Stimulated activated CD4-positive, alpha-beta T cell treated with anti-CD3 and anti-CD28 coated beads, Interleukin-2, amount 100 ng/mL, for 24 hours (primary cell): ENCODE data around the gene SPRR4.

Experiments used
- DNase-seq, 2 donors: peaks; one replicate each; pipeline ENCODE4 v3.0.0-alpha.2; 2020

Gene SPRR4, protein sequence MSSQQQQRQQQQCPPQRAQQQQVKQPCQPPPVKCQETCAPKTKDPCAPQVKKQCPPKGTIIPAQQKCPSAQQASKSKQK

DNA sequence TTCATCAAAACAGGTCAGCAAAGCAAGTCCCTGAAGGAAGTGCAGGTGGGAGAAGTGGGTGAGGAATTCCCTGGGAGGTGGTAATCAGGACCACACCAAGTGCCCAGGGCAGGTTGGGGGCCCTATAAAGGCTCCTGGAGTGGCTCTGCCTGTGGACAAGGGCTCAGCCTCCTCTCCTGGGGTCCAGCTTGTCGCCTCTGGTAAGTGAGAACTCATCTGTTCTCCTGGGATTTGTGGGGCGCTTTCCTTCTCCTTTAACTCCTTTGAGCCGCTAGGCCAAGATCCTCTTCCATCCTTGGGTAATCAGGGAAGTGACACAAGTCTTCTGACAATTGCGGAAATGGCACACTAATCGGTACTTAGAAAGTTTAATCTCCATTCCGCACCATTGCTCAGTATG is at the start of gene SPRR4:
SPRR4 (plus strand) TSS at position 154 of the 400 bp plus-strand sequence. CDS start 1,243 bp downstream, outside the sequence.
- no peak for DNase-seq

DNA sequence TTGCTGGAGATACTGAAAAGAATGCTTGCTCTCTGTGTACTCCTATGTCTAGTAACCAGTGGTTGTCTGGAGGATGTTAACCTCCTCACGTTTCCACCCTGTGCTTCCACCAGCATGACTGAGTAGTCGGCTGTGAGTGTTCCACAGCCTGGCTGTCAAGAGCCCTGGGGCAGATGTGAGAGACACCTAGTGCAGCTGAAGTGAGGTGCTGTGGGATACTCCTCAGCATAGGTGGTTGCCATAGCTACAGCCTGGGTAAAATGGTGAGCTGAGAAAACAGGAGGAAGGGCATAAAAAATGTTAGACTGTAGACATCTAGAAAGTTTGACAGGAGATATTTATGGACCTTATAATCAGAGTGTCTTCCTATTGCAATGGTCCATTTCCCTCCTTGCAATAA is 46.3 kb upstream of the SPRR4 start:
- DNase-seq: no peak

DNA sequence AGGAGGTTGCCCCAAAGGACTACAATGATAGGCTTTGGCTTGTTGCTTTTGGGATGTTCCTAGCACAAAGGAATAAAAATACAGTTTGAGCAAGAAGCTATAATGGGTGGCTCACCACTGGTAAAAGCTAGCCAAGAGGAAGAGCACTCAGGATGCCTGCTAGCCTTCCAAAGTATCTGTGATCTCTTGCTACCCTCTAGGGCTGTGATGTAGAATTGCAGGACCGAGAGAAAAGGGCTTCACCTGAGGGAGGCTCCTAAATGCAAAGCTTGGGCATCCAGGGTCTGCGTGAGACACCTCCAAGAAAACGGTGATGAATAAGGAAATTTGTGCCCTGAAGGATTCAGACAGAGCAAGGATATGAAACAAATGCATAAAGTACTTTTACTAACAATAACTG is 44.4 kb upstream of the SPRR4 start:
- no peak for DNase-seq

DNA sequence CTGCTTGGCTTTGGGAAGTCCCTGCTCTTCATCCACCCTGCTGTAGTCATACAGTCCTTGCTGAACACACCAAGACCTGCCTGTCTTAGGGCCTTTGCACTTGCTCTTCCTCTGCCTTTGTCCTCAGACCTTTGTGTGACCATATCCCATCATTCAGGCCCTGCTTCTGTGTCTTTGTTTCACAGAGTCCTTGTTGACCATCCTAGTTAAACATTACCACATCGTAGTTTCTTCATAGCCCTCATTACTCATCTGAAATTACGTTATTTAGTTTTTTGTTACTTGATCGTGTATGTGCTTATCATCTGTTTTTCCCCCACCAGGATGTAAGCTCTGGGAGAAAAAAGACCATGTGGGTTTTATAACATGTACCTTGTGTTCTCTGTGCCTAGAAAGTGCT is 41.8 kb upstream of the SPRR4 start:
- DNase-seq: no peak

DNA sequence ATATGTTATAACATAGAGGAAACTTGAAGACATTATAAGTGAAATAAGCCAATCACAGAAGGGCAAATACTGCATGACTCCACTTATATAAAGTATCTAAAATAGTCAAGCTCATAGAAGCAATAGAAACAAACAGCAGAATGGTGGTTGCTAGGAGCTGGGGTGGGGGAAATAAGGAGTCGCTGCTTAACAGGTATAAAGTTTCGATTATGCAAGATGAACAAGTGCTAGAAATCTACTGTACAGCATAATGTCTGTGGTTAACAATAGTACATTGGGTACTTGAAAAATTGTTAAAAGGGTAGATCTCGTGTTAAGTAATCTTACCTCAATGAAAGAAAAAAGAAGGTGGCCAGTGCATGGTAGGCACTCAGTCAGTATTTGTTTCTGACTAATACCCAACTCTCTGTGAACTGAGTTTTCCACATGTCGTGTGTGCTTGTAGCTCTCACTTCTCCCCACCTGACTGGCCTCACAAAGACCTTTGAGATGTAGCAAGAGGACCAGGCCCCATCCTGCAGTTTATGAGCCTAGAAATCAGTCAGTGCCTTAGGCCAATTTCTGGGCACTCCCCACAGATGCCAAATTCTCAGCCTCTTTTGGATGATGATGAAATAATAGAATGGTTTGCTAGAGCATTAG is 38.2 kb upstream of the SPRR4 start:
- DNase-seq: no peak

DNA sequence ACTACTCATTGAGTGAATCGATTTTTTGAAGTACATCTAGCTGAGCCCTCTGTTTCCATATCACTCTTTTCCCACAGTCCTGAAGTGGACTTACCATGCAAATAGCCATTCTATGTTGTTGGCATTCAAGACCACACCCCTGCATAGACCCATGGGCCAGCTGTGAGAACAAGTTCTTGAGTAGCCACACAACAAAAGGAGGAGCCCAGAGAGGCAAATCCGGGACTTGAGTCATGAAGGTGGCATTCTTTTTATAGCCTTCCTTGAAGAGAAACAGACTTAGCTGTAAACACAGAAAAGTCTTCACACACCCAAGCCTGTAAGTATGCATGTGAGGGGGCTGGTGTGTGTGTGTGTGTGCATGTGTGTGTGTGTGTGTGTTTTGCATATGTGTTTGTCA is 37.3 kb upstream of the SPRR4 start:
- no peak for DNase-seq

DNA sequence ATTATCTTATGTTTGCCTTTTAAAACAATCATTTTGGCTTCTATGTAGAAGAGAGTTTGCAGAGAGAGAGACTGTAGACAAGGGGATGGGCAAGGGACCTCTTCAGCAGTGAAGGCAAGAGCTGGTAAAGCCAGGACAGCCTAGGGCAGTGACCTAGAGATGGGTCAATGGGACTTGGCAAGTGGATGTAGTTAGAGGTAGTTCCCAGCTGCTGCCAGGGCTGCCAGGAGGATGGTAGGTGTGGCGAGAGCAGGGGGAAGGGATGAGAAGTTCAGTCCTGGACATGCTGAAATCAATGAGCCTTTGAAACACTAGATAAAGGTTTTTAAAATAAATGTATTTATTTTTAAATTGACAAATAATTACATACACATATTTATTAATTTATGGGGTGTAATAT is 29.8 kb upstream of the SPRR4 start:
- DNase-seq: no peak

DNA sequence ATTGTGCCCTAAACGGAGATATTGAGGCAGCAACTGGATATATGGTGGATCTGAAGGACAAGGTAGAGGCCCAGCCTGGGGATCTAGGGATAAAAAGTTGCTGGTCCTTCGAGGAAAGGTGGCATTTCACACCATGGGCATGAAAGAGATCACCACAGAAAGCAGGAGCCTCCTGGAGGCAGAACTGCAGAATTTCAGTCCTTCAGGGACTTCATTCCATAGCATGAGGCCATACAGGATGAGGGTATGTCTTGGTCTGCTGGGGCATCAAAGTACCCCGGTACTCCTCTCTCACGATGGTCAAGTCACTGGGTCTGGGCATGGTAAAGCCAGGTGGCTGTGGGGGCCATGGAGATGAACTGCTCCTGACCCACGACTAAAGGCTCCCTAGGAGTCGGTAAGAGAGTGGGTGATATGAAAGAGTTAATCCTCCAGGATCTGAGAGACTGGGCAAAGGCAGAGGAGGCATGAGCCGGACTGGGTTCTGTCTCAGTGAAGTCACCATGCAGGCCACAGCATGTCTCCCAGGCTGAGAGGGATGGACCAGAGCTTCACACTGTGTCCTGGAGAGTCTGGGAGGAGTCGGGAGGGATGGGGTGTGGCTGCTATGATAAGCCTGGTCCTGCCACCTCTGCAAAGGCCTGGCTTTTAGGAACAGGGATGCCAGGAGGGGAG is 29.3 kb upstream of the SPRR4 start:
- DNase-seq: no peak

DNA sequence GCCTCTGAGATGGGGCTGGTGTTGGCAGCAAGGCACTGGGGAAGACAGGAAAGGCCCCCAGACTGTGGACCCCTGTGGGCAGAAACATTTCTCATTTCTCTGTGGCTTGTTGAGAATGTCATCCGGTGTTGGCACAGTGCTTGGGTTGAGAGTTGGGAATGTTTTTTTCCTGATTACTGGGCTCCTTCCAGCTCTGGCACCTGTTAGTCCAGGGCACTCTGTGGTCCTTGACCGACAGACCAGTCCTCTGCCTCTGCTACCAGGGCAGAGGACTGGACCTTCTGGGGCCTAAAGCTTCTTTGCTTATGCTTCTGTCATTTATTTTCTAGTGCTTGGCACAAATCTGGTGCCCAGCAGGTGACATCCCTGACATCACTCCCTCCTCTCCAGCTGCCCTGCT is 28.3 kb upstream of the SPRR4 start:
- DNase-seq: no peak

DNA sequence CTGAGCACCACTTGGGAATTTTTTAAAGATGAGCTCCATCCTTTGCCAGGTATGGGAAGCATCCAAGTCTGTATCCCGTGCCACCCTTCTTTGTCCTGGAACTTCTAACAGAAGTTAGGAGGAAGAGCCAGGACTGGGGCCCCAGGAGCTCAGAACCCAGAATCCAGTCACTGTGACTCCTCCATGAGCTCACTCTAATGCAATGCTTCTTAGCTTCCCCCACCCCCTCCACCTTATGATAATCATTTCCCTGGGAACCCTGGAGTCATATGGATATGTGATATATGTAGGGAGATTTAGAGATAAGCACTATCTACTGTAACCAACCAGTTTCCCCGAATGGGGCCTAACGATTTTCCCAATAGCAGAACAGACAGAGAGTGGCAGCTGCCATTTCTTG is 24.2 kb upstream of the SPRR4 start:
- no peak for DNase-seq

DNA sequence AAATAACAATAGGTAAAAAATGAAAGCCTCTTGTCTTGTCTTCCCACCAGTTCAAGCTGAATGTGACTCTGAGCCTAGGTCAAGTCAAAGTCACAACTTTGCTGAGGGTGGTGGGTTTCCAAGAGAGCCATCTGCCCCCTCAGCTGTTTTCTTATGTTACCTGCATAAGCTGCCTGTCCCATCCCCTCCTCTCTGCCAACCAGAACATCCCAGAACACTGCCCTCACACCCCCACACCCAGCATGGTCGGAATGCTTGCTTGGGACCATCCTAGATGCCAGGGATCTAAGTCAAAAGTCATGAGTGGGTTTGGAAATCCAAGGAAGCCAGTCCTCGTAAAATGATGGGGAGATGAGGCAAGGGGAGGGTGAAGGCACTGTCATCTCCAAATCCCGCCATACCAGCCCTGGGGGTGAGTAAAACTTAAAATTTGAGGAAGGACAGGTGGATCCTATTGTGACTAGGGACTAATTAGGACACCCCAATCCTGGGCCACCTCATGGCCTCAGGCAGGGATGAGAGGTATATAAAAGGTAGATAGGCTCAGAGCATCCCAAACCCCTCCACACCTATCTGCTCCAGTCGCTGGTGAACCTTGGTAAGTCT is 23.7 kb upstream of the SPRR4 start, which contains the start of gene SPRR5:
SPRR5 (plus strand) TSS at position 556 of the 606 bp plus-strand sequence. CDS start 1,349 bp downstream, outside the sequence.
- no peak for DNase-seq

DNA sequence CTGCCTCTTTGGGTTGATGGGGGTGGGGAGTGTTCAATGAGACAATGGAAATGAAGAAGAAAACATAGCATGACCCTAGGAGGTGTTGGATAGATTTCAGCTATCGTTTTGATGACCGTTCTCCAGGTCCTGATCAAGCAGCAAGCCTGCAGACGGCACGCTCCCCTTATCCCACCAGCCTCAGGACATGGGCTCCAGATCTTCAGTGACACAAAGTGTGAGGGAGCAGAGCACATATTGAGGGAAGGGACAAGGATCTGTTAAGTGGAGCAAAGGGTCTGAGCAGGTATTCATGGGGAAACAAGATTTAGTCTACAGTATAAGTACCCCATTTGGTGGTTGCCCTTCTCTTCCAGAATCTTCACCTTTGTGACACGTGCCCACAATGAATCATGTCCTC is 18.7 kb upstream of the SPRR4 start:
- DNase-seq: no peak

DNA sequence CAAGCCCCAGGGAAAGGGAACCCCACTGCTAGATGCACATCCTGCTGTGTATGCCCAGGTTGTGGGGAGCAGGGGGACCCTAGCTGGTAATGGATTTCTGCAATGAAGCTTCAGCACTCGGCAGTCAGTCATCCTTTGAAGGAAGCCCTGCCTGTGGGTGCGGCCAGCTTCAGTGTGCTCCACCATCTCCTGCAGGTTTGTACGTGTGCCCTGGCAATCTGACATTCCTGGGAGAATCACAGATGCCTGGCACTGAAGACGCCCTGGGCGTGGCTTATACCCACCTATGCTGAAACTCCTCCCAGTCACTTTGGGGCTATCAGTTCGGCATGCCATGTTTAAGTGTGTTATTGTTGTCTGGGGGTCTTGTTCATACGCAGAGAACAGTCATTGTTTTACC is 16.7 kb upstream of the SPRR4 start:
- no peak for DNase-seq

DNA sequence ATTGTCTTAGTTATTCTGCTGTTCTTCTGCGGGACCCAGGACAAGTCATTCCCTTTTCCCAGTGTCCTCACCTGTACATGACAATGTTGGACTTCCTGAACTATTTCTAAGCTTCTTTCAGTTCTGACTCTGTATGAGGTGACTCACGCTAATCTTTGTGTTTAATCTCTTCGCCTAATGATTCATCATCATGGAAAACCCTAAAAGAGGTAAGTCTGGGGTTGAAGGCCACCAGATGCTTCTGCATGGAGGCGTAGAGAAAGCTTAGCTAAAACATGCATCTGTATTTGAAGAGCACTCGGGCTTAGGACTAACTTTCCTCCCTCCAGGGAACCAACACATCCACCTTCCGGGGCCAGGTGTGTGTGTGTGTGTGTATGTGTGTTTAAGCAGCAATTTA is 16.0 kb upstream of the SPRR4 start:
- DNase-seq: no peak

DNA sequence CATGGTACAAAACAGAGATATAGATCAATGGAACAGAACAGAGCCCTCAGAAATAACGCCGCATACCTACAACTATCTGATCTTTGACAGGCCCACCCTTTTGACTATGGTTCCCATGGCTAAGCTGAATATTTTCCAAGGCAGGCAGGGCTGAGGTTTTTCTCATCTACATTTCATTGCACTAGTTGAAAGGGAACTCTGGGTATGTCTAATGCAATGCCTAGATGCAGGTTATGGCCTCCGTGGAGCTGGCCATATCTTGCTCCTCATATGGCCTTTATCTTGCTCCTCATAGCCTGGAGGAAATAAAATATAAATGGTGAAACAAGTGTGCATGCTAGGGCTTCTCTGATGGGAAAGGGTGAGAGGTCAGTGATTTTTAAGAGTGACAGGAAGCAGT is 12.9 kb upstream of the SPRR4 start:
- DNase-seq: no peak

DNA sequence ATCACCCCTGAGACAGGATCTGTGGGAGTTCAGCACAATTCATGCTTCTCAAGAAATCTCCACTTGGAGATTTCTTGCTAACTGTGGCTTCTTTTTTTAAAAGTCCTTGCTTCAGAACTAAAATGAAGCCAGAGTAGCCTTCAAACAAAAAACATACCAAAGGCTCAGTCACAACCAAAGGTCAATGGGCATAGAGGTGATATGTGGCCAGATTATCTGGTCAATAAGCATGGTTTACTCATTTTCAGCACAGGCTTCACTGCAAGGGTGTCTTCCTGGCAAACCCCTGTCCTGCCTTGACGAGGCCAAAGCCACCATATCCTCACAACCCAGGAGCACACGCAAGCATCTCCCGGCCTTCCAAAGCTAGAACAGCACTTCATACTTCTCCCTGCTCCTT is 11.2 kb upstream of the SPRR4 start:
- DNase-seq: no peak

DNA sequence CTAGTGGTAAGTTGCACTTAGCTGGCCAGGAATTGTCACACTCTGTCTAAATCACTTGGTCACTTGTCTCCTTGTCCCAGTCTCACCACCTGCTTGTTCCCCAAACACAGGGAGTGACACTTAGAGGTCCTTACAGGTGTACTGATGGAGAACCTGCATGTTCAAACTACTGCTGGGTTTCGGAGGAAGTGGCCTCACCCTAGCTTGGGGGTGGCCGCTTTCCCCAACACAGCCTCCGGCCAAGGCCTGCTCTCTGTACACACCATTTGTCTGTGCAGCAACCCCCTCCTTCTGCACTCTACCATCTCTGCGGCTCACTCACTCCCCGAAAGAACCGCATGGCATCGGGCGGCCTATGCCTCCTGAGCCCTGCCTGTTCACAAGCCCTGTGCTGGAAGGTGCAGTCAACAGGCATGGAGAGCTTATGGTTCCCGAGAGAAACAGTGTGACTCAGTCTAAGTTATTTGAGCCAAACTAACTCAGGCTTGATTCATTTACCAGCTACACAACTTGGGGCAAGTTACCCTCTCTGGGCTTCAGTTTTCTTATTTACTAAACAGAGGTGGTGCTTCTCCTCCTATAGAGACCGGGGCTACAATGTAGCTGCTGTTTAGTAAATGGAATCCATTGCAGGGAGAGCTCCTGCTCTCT is 10.5 kb upstream of the SPRR4 start:
- DNase-seq: no peak

DNA sequence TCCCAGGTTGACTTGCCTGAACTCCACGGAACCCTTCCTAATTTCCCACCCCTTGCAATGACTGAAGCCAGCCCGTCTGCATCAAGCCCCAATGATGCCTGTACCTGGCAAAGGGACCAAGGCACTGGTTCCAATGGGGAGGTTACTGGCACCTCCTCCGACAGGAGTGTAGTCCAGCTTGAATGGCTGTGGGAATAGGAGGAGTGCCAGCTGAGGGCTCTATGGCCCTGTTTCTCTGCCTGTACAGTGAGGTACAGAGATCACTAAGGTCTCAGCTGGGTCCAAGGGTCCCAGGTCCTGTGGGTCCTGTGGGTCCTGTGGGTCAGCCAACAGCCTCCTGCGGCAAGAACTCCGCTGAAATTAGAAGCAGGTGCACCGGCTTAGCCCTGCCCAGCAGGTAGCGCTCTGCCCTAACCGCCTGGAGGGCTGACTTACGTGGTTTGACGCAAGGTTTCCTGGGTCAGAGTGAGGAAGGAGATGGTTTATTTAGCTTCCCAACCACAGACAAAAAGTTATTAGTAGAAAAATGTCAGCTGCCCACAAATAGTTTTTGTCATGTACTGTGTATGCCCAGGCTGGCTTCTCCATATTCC is 9.9 kb upstream of the SPRR4 start:
- DNase-seq: no peak

DNA sequence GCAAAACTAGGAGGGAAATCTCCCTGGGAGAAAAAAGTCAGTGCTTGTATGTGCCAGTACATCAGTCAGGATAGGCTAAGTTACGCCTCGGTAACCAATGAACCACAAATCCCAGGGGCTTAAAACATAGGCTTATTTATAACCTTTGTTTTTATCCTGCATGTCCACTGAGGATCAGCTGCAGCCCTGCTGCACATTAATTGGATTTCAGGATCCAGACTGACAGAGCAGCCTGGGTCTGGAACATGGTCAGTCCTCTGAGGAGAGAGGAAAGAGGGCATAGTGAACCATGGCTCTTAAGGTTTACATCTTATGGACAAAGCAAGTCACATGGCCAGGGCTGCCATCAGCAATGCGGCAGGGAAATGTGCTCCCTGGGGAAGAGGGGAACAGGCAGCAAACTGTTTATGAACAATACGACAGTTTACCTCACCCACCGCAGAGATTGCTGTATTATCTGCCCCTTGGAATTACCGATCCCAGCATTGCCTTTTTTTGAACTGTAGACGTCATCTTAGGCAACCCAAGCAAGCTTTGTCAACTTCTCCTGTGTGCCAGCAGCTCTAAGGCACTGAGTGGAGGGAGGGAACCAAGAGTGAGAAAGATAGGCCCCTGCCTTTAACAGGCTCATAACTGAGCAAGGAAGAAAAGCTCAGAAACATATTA is 9.1 kb upstream of the SPRR4 start:
- DNase-seq: no peak

DNA sequence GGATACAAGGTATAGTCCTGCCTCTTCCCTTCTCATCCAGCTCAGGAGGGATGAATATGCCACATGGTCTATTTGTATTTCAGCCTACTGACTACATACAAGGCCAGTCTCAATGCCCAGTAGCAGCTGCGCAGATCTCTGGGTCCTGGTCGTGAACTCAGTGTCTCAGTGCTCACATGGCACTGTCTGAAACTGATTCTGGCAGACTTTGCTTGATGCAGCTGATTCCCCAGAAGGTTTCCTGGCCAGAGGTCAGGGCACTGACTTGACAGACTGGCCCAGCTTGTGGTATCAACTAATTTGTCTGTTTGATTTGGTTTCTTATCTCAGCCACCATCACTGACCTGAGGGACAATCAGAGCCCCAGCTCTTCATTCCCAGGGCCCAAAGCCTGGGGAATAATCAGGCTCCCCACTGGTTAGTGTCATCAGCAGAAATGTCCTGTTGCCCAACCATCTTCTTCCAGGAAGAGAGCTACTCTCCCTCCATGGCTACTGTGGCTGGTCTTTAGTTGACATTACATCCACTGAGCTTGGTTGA is 7.5 kb upstream of the SPRR4 start:
- no peak for DNase-seq

DNA sequence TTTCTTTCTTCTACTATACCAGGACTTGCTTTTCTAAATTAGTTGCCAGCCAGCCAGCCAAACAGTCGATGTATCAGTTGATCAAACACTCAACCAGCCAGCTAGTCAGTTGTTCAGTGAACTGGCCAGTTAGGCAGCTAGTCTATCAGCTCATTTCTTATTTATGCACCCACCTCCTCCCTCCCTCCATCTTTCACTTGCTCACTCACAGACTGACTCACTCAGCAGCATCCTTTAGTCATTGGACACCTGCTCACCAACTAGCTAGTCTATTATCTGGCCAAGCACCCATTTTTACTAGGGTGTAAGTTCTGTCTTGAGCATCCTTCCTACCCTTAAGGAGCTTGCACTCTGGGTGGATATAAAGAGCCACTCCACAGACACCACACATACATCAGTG is 5.9 kb upstream of the SPRR4 start:
- no peak for DNase-seq

DNA sequence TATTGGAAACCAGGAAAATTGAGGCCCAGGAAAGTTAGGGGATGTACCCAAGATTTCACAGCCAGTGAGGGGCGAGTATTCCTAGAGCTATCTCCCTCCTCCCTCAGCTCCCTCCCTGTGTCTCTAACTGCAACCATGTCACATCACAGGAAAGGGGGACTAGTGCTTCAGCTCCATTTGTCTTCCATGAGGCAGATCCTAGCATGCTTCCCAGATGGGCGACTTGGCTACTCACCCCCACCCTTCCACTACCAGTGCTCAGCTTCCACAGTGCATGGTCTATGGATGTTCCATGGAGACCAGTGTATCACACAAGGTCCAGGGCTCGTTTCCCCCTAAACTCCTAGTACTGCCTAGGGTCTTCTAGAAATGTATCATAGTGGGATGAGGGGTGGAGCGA is 4.6 kb upstream of the SPRR4 start:
- no peak for DNase-seq

DNA sequence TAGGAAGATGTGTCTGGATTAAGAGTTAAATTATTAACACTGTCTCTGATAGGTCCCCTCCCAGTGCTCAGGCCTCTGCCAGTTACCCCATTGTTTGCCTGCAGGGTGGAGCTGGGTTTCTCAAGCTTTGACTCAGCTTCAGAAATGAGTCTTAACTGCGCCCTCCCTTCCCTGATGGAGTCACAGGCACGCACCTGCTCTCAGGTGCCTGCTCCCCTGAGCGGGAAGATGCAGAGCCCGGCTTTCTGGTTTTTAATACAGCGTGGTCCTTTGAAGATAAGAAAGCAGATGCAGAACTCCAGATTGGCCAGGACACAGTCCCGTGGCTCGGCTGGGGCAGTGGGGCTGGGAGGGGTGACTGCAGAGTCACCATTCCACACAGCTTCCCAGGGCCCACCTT is 3.2 kb upstream of the SPRR4 start:
- no peak for DNase-seq
